ENCODE results near the gene CRABP2. TPM values are rescaled to one million over a fixed set of nuclear protein-coding genes. Genes with fewer than 3 reads are reported as not detected.
A peak's percentile ranks its signal among the peaks of the same experiment; 100 is the strongest.

The CRABP2 gene
- total and polyA plus RNA-seq, 2 of the 13 experiments (the other 11 are each of a cell fraction or from before 2014, with no cell fraction given): 0.40 to 0.60 TPM

- H4K20me1 ChIP-seq (ENCODE audit: insufficient read depth, low read length): no peaks in the 10 kb centered on the region
- H3K4me2 ChIP-seq (ENCODE audit: low read depth, low read length): no peak overlapping the region
- H3K4me1 ChIP-seq (ENCODE audit: insufficient read depth, low read length): peaks cover 44% of the 10 kb centered on the region
- H3K4me3 ChIP-seq (replicated peaks in 1 of 3; ENCODE audit: insufficient read depth in 1 of 3, low read depth in 2 of 3, low read length in 3 of 3): no peak overlapping the region
- H3K9me3 ChIP-seq (ENCODE audit: low read length): no peaks in the 10 kb centered on the region
- no peaks in the 10 kb centered on the region for H3K79me2 ChIP-seq (ENCODE audit: insufficient read depth, low read length)
- no peak overlapping the region for H3K9ac ChIP-seq (ENCODE audit: insufficient read depth, low read depth, low read length)
- FAIRE-seq (no peak), DNase-seq (ENCODE audit: low spot score) (no peak), ATAC-seq (no peak)
- intact Hi-C loops (cut with micrococcal nuclease; ENCODE audit: unreplicated experiment) (no loop called here), in situ Hi-C loops (cut with HindIII; ENCODE audit: extremely low pct_ligation_motif_present, low pct_unique_long_range_greater_than_20kb) (loop anchor here (10.0 kb wide), 2 partner anchors 172 to 232 kb away; partner anchors contain the start of genes LRRC71 and NTRK1)
- H3K27me3 ChIP-seq (ENCODE audit: control insufficient read depth in 1 of 2, insufficient read depth in 2 of 2, low read length in 2 of 2): peaks cover 14 to 53% of the 10 kb centered on the region in 2 experiments
- 16% methylated on average over 11 of the region's 13 CpGs for WGBS (ENCODE audit: low lambda C conversion rate)
- H2AFZ ChIP-seq (ENCODE audit: low read length): no peak overlapping the region
- no peak overlapping the region for H3K27ac ChIP-seq (ENCODE audit: extremely low read length, insufficient read depth, low read length)
- CTCF ChIA-PET (ENCODE audit: low intra/inter-chr PET ratio, low total read pairs): interaction anchor here (0.7 kb wide), 1 partner anchor 14 kb away, joined by 3 read pairs; no protein-coding TSS in a partner anchor
- BruUV-seq (replicated peaks): no TSS peak
- no peaks in the 10 kb centered on the region for H3K36me3 ChIP-seq (replicated peaks in 1 of 2; ENCODE audit: control insufficient read depth in 1 of 2, insufficient read depth in 2 of 2, low read length in 2 of 2)
- TF ChIP-seq HNRNPL (IDR thresholded peaks at IDR 0.05; ENCODE audit: low read depth, low read length) (0 out of 2 replicates have a peak, but pooled peaks have one; percentile 28), SOX13 (IDR thresholded peaks at IDR 0.05) (no peak), SOX13 (CRISPR knock-in tag; conservative IDR thresholded peaks at IDR 0.05 in 1 of 2, IDR thresholded peaks at IDR 0.05 in 1 of 2) (no peak), GABPA (IDR thresholded peaks at IDR 0.05; ENCODE audit: low read depth, low read length) (no peak), GABPA (CRISPR knock-in tag; IDR thresholded peaks at IDR 0.05; ENCODE audit: low read depth) (no peak), BRCA1 (CRISPR knock-in tag; IDR thresholded peaks at IDR 0.05) (no peak), TBX3 (IDR thresholded peaks at IDR 0.05; ENCODE audit: borderline replicate concordance) (no peak)
- POLR2A ChIA-PET: interaction anchor here (1.5 to 2.0 kb wide), 2 partner anchors 14 to 36 kb away, joined by 3 to 5 read pairs; partner anchors contain the start of genes ISG20L2 and METTL25B
These were observed 12.9 kb downstream of the CRABP2 start for GRCh38 chr1:156692441-156692924.
